ENCODE results near the gene INPP5A. TPM values are rescaled to one million over a fixed set of nuclear protein-coding genes. Genes with fewer than 3 reads are reported as not detected.

The INPP5A gene
- total RNA-seq, 1 donor from 2014 or later: 105 TPM

DNA sequence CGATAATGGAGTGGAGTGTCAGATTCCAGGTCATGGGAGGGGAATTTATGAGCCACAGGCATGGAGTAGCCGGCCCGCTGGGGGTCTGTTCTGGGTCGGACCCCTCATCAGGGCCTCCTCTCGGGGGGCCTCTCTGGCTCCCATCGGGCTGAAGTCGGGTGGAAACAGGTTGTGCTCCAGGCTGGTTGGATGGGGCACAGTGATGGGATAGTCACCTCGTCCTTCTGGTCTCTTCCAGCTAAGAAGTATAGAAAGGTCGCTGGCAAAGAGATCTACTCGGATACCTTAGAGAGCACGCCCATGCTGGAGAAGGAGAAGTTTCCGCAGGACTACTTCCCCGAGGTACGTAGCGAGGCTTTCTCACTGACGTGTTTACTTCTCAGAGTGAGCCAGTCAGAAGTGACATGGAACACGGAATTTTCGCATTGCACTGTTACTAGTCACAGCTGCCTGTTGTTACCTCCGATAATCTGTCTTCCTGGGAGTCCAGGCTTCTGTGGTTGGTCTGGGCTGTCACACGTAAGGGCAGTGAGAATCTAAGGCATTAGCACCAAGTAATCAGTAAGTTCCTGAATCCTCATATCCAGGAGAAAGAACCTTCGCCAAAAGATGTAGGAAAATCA lies 160.1 kb downstream of the INPP5A start:
- intact Hi-C loops (cut with micrococcal nuclease): no loop called here
- Histone ChIP-seq H3K27me3 (ENCODE audit: low read depth) (no peaks in the 10 kb centered on the region), H3K27ac (replicated peaks) (no peak overlapping the region), H3K36me3 (peaks cover 33% of the 10 kb centered on the region), H3K4me1 (peaks cover 15% of the 10 kb centered on the region), H3K4me3 (no peak overlapping the region), H3K9me3 (replicated peaks) (peaks cover 10% of the 10 kb centered on the region)
- TF ChIP-seq, protein P1, sequence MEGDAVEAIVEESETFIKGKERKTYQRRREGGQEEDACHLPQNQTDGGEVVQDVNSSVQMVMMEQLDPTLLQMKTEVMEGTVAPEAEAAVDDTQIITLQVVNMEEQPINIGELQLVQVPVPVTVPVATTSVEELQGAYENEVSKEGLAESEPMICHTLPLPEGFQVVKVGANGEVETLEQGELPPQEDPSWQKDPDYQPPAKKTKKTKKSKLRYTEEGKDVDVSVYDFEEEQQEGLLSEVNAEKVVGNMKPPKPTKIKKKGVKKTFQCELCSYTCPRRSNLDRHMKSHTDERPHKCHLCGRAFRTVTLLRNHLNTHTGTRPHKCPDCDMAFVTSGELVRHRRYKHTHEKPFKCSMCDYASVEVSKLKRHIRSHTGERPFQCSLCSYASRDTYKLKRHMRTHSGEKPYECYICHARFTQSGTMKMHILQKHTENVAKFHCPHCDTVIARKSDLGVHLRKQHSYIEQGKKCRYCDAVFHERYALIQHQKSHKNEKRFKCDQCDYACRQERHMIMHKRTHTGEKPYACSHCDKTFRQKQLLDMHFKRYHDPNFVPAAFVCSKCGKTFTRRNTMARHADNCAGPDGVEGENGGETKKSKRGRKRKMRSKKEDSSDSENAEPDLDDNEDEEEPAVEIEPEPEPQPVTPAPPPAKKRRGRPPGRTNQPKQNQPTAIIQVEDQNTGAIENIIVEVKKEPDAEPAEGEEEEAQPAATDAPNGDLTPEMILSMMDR (IDR thresholded peaks at IDR 0.05; ENCODE audit: borderline replicate concordance): no peak
- peak; percentile 5 for DNase-seq

GRCh38 chr10:132698211-132698751 lies 160.7 kb downstream of the INPP5A start:
- Histone ChIP-seq H3K9me3 (replicated peaks) (peaks cover 10% of the 10 kb centered on the region), H3K4me1 (peaks cover 15% of the 10 kb centered on the region), H3K27me3 (ENCODE audit: low read depth) (no peaks in the 10 kb centered on the region), H3K27ac (replicated peaks) (no peak overlapping the region), H3K36me3 (peaks cover 38% of the 10 kb centered on the region), H3K4me3 (no peak overlapping the region)
- TF ChIP-seq, protein P1 (IDR thresholded peaks at IDR 0.05; ENCODE audit: borderline replicate concordance): no peak
- intact Hi-C loops (cut with micrococcal nuclease): no loop called here
- peak; percentile 7 for DNase-seq

DNA sequence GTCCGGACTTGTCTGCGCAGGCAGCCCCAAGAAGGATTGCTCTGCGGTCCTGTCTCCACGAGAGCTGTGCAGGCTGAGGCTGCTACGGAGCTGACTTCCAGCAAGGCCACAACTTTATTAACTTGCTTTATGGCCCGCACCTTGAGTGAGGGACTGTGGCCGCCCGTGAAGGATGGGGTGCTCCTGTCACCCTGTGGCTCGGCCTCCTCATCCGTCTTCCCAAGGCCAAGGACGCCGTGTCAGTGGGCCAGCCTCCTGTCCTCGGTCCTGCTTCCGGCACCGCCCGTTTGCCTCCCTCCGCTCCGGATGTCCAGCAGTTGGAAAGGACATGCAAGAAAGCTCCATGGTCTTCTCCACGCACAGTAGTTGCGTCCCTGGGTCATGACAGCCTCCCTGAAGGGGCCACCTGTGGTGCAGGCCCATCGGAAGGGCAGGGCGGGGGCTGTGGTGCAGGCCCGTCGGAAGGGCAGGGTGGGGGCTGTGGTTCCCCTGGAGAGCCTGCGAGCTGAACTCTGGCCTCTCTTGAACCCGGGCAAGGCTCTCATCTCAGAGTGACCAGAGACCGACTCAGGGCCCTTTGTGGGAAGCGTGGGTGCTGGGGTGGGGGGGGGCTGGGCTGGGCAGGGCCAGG lies 161.3 kb downstream of the INPP5A start:
- no peak overlapping the region for H3K27ac ChIP-seq (replicated peaks)
- H3K36me3 ChIP-seq: peaks cover 38% of the 10 kb centered on the region
- TF ChIP-seq, protein P1 (IDR thresholded peaks at IDR 0.05; ENCODE audit: borderline replicate concordance): no peak
- peaks cover 10% of the 10 kb centered on the region for H3K9me3 ChIP-seq (replicated peaks)
- H3K4me3 ChIP-seq: no peak overlapping the region
- H3K27me3 ChIP-seq (ENCODE audit: low read depth): no peaks in the 10 kb centered on the region
- H3K4me1 ChIP-seq: peaks cover 15% of the 10 kb centered on the region
- intact Hi-C loops (cut with micrococcal nuclease): no loop called here
- peak; percentile 7 for DNase-seq

DNA sequence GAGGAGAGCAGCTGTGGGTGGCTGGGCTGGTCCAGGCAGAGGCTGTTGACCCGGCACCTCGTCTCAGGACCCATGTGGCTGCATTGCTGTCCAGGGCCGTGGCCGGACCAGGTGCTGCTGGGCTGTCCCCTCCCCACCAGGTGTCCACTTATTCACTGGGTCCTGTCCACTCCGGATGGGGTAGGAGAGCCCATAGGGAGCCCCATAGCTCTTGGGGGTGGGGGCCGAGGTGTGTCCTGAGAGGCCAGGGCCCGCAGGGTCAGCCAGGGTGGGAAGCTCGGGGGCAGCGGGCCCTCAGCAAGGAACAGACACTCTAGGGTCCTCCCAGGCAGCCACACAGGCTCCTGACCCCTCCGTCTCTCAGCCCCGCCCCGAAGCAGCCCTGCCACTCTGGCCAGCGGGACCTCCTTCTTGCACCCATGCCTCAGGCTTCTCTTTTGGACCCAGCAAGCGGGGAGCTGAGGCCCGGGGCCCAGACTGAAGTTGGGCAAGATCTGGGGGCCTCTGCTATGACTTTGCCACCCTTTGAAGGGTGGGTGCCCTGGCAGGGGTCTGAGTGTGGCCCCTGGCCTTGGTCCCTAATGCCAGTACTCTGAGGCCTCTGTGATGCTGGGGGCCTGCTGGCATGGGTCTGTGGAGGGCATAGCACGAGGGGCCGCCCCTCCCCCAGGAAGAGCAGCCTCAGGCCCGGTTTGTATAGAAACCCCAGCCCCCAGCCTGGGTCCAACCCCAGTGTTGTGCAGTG lies 162.0 kb downstream of the INPP5A start:
- no peak overlapping the region for H3K4me3 ChIP-seq
- DNase-seq: peak; percentile 13
- intact Hi-C loops (cut with micrococcal nuclease): no loop called here
- no peaks in the 10 kb centered on the region for H3K27me3 ChIP-seq (ENCODE audit: low read depth)
- H3K36me3 ChIP-seq: peaks cover 38% of the 10 kb centered on the region
- H3K4me1 ChIP-seq: peaks cover 15% of the 10 kb centered on the region
- H3K9me3 ChIP-seq (replicated peaks): peaks cover 10% of the 10 kb centered on the region
- TF ChIP-seq, protein P1 (IDR thresholded peaks at IDR 0.05; ENCODE audit: borderline replicate concordance): no peak
- peak overlapping the region; percentile 35 for H3K27ac ChIP-seq (replicated peaks)

Data from left ventricle myocardium inferior (tissue), 1 donor.